ENCODE data around the gene C2CD4C.
"Not testable (repeated sequence)": the region's sequence is repeated elsewhere in the genome, so short reads cannot be mapped to it uniquely, and the experiment has no call there.

Gene C2CD4C

GRCh38 chr19:369876-370275, 39.1 kb downstream of the C2CD4C start:
- Mint-ChIP-seq H3K36me3 (ENCODE audit: low read depth) (no peaks in the 10 kb centered on the region), H3K9me3 (no peaks in the 10 kb centered on the region), H3K4me1 (ENCODE audit: low read depth) (no peaks in the 10 kb centered on the region), H3K4me3 (no peak overlapping the region), H3K27me3 (ENCODE audit: low read depth) (peaks cover 3% of the 10 kb centered on the region), H3K27ac (no peak overlapping the region)
- no peak for DNase-seq (ENCODE audit: low spot score)

GRCh38 chr19:369256-369655, 39.7 kb downstream of the C2CD4C start:
- DNase-seq (ENCODE audit: low spot score), result no peak
- peaks cover 3% of the 10 kb centered on the region for H3K27me3 Mint-ChIP-seq (ENCODE audit: low read depth)
- H3K27ac Mint-ChIP-seq, result no peak overlapping the region
- H3K4me3 Mint-ChIP-seq, result no peak overlapping the region
- no peaks in the 10 kb centered on the region for H3K9me3 Mint-ChIP-seq
- no peaks in the 10 kb centered on the region for H3K36me3 Mint-ChIP-seq (ENCODE audit: low read depth)
- H3K4me1 Mint-ChIP-seq (ENCODE audit: low read depth), result no peaks in the 10 kb centered on the region

GRCh38 chr19:368630-369024, 40.3 kb downstream of the C2CD4C start:
- Mint-ChIP-seq H3K27ac (no peak overlapping the region), H3K27me3 (ENCODE audit: low read depth) (peaks cover 3% of the 10 kb centered on the region), H3K36me3 (ENCODE audit: low read depth) (no peaks in the 10 kb centered on the region), H3K4me3 (no peak overlapping the region), H3K4me1 (ENCODE audit: low read depth) (no peaks in the 10 kb centered on the region), H3K9me3 (no peaks in the 10 kb centered on the region)
- no peak for DNase-seq (ENCODE audit: low spot score)

GRCh38 chr19:367963-368629, 40.9 kb downstream of the C2CD4C start:
- H3K9me3 Mint-ChIP-seq, result no peaks in the 10 kb centered on the region
- no peak overlapping the region for H3K27ac Mint-ChIP-seq
- H3K36me3 Mint-ChIP-seq (ENCODE audit: low read depth), result no peaks in the 10 kb centered on the region
- DNase-seq (ENCODE audit: low spot score), result no peak
- no peaks in the 10 kb centered on the region for H3K4me1 Mint-ChIP-seq (ENCODE audit: low read depth)
- no peaks in the 10 kb centered on the region for H3K27me3 Mint-ChIP-seq (ENCODE audit: low read depth)
- no peak overlapping the region for H3K4me3 Mint-ChIP-seq

GRCh38 chr19:367561-367960, 41.4 kb downstream of the C2CD4C start:
- no peaks in the 10 kb centered on the region for H3K9me3 Mint-ChIP-seq
- no peak for DNase-seq (ENCODE audit: low spot score)
- no peaks in the 10 kb centered on the region for H3K36me3 Mint-ChIP-seq (ENCODE audit: low read depth)
- no peak overlapping the region for H3K27ac Mint-ChIP-seq
- H3K4me3 Mint-ChIP-seq, result no peak overlapping the region
- no peaks in the 10 kb centered on the region for H3K27me3 Mint-ChIP-seq (ENCODE audit: low read depth)
- no peaks in the 10 kb centered on the region for H3K4me1 Mint-ChIP-seq (ENCODE audit: low read depth)

GRCh38 chr19:366951-367350, 42.0 kb downstream of the C2CD4C start:
- H3K4me1 Mint-ChIP-seq (ENCODE audit: low read depth), result no peaks in the 10 kb centered on the region
- H3K36me3 Mint-ChIP-seq (ENCODE audit: low read depth), result no peaks in the 10 kb centered on the region
- H3K4me3 Mint-ChIP-seq, result no peak overlapping the region
- no peaks in the 10 kb centered on the region for H3K27me3 Mint-ChIP-seq (ENCODE audit: low read depth)
- no peaks in the 10 kb centered on the region for H3K9me3 Mint-ChIP-seq
- H3K27ac Mint-ChIP-seq, result no peak overlapping the region
- no peak for DNase-seq (ENCODE audit: low spot score)

- Mint-ChIP-seq H3K27ac (no peak overlapping the region), H3K4me1 (ENCODE audit: low read depth) (no peaks in the 10 kb centered on the region), H3K36me3 (ENCODE audit: low read depth) (no peaks in the 10 kb centered on the region), H3K27me3 (ENCODE audit: low read depth) (no peaks in the 10 kb centered on the region), H3K9me3 (no peaks in the 10 kb centered on the region), H3K4me3 (no peak overlapping the region)
- DNase-seq (ENCODE audit: low spot score), result no peak
Observed at GRCh38 chr19:366205-366783, 42.7 kb downstream of the C2CD4C start.

- DNase-seq (ENCODE audit: low spot score), result no peak
- no peaks in the 10 kb centered on the region for H3K36me3 Mint-ChIP-seq (ENCODE audit: low read depth)
- no peak overlapping the region for H3K27ac Mint-ChIP-seq
- no peaks in the 10 kb centered on the region for H3K4me1 Mint-ChIP-seq (ENCODE audit: low read depth)
- no peak overlapping the region for H3K4me3 Mint-ChIP-seq
- no peaks in the 10 kb centered on the region for H3K9me3 Mint-ChIP-seq
- no peaks in the 10 kb centered on the region for H3K27me3 Mint-ChIP-seq (ENCODE audit: low read depth)
Observed at GRCh38 chr19:364496-365287, 44.3 kb downstream of the C2CD4C start.

- H3K36me3 Mint-ChIP-seq (ENCODE audit: low read depth), result no peaks in the 10 kb centered on the region
- no peaks in the 10 kb centered on the region for H3K27me3 Mint-ChIP-seq (ENCODE audit: low read depth)
- H3K9me3 Mint-ChIP-seq, result no peaks in the 10 kb centered on the region
- H3K4me3 Mint-ChIP-seq, result no peak overlapping the region
- H3K27ac Mint-ChIP-seq, result no peak overlapping the region
- no peaks in the 10 kb centered on the region for H3K4me1 Mint-ChIP-seq (ENCODE audit: low read depth)
- no peak for DNase-seq (ENCODE audit: low spot score)
Observed at GRCh38 chr19:362683-363082, 46.3 kb downstream of the C2CD4C start.

- Mint-ChIP-seq H3K27ac (no peak overlapping the region), H3K27me3 (ENCODE audit: low read depth) (no peaks in the 10 kb centered on the region), H3K9me3 (no peaks in the 10 kb centered on the region), H3K36me3 (ENCODE audit: low read depth) (no peaks in the 10 kb centered on the region), H3K4me1 (ENCODE audit: low read depth) (no peaks in the 10 kb centered on the region), H3K4me3 (no peak overlapping the region)
- DNase-seq (ENCODE audit: low spot score), result no peak
Observed at GRCh38 chr19:362154-362553, 46.8 kb downstream of the C2CD4C start.

GRCh38 chr19:359653-359925, 49.4 kb downstream of the C2CD4C start:
- Mint-ChIP-seq H3K27me3 (ENCODE audit: low read depth) (no peaks in the 10 kb centered on the region), H3K36me3 (ENCODE audit: low read depth) (no peaks in the 10 kb centered on the region), H3K27ac (no peak overlapping the region), H3K4me1 (ENCODE audit: low read depth) (no peaks in the 10 kb centered on the region), H3K4me3 (no peak overlapping the region), H3K9me3 (peaks cover 12% of the 10 kb centered on the region)
- no peak for DNase-seq (ENCODE audit: low spot score)

- not testable (repeated sequence) for H3K36me3 Mint-ChIP-seq (ENCODE audit: low read depth); H3K27me3 Mint-ChIP-seq (ENCODE audit: low read depth); DNase-seq (ENCODE audit: low spot score); H3K4me3 Mint-ChIP-seq; H3K4me1 Mint-ChIP-seq (ENCODE audit: low read depth); H3K27ac Mint-ChIP-seq
- peaks cover 27% of the 10 kb centered on the region for H3K9me3 Mint-ChIP-seq
Observed at GRCh38 chr19:355536-355935, 53.4 kb downstream of the C2CD4C start.
